SU-DHL-6 (cell line): ENCODE data around the gene OR52B2.

Source experiments
- H2AFZ ChIP-seq: fragments of 200-600 bp; sonication (generic); 2 replicates; pipeline ENCODE4 v1.6.1; 2014; ENCODE audit warnings: low read depth, mild to moderate bottlenecking, moderate library complexity, mixed read lengths, antibody characterized with exemption, low read length; ENCODE audit not compliant: severe bottlenecking
- H3F3A ChIP-seq: fragments of 200-600 bp; shearing (Covaris generic); 2 replicates; pipeline ENCODE4 v1.6.0; 2016; ENCODE audit warnings: antibody characterized with exemption, mild to moderate bottlenecking; ENCODE audit not compliant: insufficient read depth
- H3K27ac ChIP-seq: fragments of 200-600 bp; sonication (generic); 2 replicates; pipeline ENCODE4 v1.5.1; 2016; ENCODE audit warnings: low read depth, mild to moderate bottlenecking, low read length, moderate library complexity, mixed read lengths
- H3K27me3 ChIP-seq: fragments of 200-600 bp; sonication (generic), shearing (Covaris generic); 2 replicates; pipeline ENCODE4 v1.6.0; 2014; ENCODE audit warnings: mild to moderate bottlenecking, low read length
- H3K36me3 ChIP-seq: fragments of 200-600 bp; sonication (generic); 2 replicates; pipeline ENCODE4 v1.6.1; 2014; ENCODE audit warnings: mild to moderate bottlenecking, low read length, mixed read lengths
- H3K4me2 ChIP-seq: fragments of 300-600, 200-600 bp; shearing (Covaris generic), sonication (generic); 2 replicates; pipeline ENCODE4 v1.6.0; 2014; ENCODE audit warnings: low read length, low read depth, mild to moderate bottlenecking; ENCODE audit not compliant: poor library complexity, severe bottlenecking
- H3K4me3 ChIP-seq: fragments of 200-600 bp; sonication (generic); 2 replicates; pipeline ENCODE4 v1.5.1; 2014; ENCODE audit warnings: antibody characterized with exemption, low read length, mild to moderate bottlenecking, mixed read lengths; ENCODE audit not compliant: insufficient read depth, poor library complexity, severe bottlenecking
- H3K79me2 ChIP-seq: fragments of 200-600 bp; sonication (generic); 2 replicates; pipeline ENCODE4 v1.6.1; 2014; ENCODE audit warnings: mild to moderate bottlenecking, low read length, moderate library complexity; ENCODE audit not compliant: insufficient read depth
- H3K9ac ChIP-seq: fragments of 200-600 bp; sonication (generic); 2 replicates; pipeline ENCODE4 v1.7.0; 2014; ENCODE audit warnings: mild to moderate bottlenecking, low read length
- H3K9me2 ChIP-seq: fragments of 200-600 bp; sonication (generic); replicated peaks from 2 replicates; pipeline ENCODE4 v1.6.1; 2014; ENCODE audit warnings: low read length; ENCODE audit not compliant: insufficient read depth
- H3K9me3 ChIP-seq: fragments of 200-600 bp; sonication (generic); 2 replicates; pipeline ENCODE4 v1.6.1; 2014; ENCODE audit warnings: low read length, mixed read lengths; ENCODE audit not compliant: insufficient read depth
- H4K20me1 ChIP-seq: fragments of 200-600 bp; sonication (generic); 2 replicates; pipeline ENCODE4 v1.6.1; 2014; ENCODE audit warnings: low read depth, mild to moderate bottlenecking, antibody characterized with exemption, low read length, moderate library complexity, mixed read lengths
- EZH2phosphoT487 ChIP-seq: fragments of 200-600 bp; sonication (generic), shearing (Covaris generic); conservative IDR thresholded peaks from 2 replicates; pipeline ENCODE4 v1.6.1; 2018; ENCODE audit warnings: mild to moderate bottlenecking, antibody characterized with exemption, low read length, moderate library complexity, mixed read lengths
- TF ChIP-seq, protein P1 (sequence below): fragments of 200-600 bp; sonication (generic); IDR thresholded peaks from one replicate; pipeline ENCODE4 v1.5.1; 2017; ENCODE audit warnings: antibody characterized with exemption, mild to moderate bottlenecking, low read length, moderate library complexity; ENCODE audit not compliant: insufficient read depth, poor library complexity, severe bottlenecking

OR52B2 gene

DNA sequence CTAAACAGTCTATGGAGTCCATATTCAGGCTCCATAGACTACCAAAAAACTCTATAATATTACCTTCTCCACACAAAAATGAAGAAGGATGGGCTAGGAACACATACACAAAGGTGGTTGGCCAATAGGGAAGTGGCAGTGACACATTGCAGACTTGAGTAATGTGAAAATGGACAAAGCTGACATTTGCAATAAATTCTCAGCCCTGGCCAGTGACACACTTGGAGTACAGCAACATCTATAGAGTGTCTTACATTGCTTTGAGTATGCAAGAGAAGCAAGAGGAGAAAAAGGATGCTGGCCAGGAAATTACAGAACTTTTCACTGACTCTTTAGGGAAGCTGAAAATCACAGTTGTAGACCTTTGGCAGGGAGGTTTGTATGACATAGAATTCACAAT, 21.6 kb upstream of the OR52B2 start:
- no peaks in the 10 kb centered on the region for H3K79me2 ChIP-seq
- H3K9me2 ChIP-seq = no peaks in the 10 kb centered on the region
- H3K9me3 ChIP-seq = no peaks in the 10 kb centered on the region
- no peaks in the 10 kb centered on the region for H4K20me1 ChIP-seq
- H3K27ac ChIP-seq = no peak overlapping the region
- no peaks in the 10 kb centered on the region for H3K36me3 ChIP-seq
- no peak overlapping the region for H2AFZ ChIP-seq
- H3K27me3 ChIP-seq = no peaks in the 10 kb centered on the region
- TF ChIP-seq, protein P1, sequence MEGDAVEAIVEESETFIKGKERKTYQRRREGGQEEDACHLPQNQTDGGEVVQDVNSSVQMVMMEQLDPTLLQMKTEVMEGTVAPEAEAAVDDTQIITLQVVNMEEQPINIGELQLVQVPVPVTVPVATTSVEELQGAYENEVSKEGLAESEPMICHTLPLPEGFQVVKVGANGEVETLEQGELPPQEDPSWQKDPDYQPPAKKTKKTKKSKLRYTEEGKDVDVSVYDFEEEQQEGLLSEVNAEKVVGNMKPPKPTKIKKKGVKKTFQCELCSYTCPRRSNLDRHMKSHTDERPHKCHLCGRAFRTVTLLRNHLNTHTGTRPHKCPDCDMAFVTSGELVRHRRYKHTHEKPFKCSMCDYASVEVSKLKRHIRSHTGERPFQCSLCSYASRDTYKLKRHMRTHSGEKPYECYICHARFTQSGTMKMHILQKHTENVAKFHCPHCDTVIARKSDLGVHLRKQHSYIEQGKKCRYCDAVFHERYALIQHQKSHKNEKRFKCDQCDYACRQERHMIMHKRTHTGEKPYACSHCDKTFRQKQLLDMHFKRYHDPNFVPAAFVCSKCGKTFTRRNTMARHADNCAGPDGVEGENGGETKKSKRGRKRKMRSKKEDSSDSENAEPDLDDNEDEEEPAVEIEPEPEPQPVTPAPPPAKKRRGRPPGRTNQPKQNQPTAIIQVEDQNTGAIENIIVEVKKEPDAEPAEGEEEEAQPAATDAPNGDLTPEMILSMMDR = no peak
- TF ChIP-seq EZH2phosphoT487 = no peak
- no peak overlapping the region for H3K4me3 ChIP-seq
- no peak overlapping the region for H3K4me2 ChIP-seq
- H3F3A ChIP-seq = no peaks in the 10 kb centered on the region
- H3K9ac ChIP-seq = no peak overlapping the region

GRCh38 chr11:6175440-6175839, 5.3 kb upstream of the OR52B2 start:
- no peaks in the 10 kb centered on the region for H3K9me2 ChIP-seq
- H3K27me3 ChIP-seq = no peaks in the 10 kb centered on the region
- H2AFZ ChIP-seq = no peak overlapping the region
- no peaks in the 10 kb centered on the region for H3K9me3 ChIP-seq
- no peak overlapping the region for H3K4me3 ChIP-seq
- no peaks in the 10 kb centered on the region for H4K20me1 ChIP-seq
- H3K9ac ChIP-seq = no peak overlapping the region
- H3K4me2 ChIP-seq = no peak overlapping the region
- no peaks in the 10 kb centered on the region for H3K79me2 ChIP-seq
- H3K36me3 ChIP-seq = no peaks in the 10 kb centered on the region
- H3F3A ChIP-seq = no peaks in the 10 kb centered on the region
- TF ChIP-seq, protein P1 = no peak
- no peak for TF ChIP-seq EZH2phosphoT487
- no peak overlapping the region for H3K27ac ChIP-seq

GRCh38 chr11:6156628-6157359, 13.3 kb downstream of the OR52B2 start:
- Histone ChIP-seq H3K79me2 (no peaks in the 10 kb centered on the region), H3K27ac (no peak overlapping the region), H3K9me2 (no peaks in the 10 kb centered on the region), H3K4me2 (no peak overlapping the region), H3K9me3 (no peaks in the 10 kb centered on the region), H3K9ac (no peak overlapping the region), H3K36me3 (no peaks in the 10 kb centered on the region), H3F3A (no peaks in the 10 kb centered on the region), H2AFZ (no peak overlapping the region), H3K4me3 (no peak overlapping the region), H3K27me3 (no peaks in the 10 kb centered on the region), H4K20me1 (no peaks in the 10 kb centered on the region)
- TF ChIP-seq, protein P1 = no peak
- TF ChIP-seq EZH2phosphoT487 = no peak
